GM12801 (cell line): Measurements from ENCODE around the gene BANK1.

ENCODE experiments used
- TF ChIP-seq, protein P1 (sequence below): IDR thresholded peaks from one replicate; pipeline ENCODE4 v1.5.1; 2011; ENCODE audit warnings: control low read depth; ENCODE audit not compliant: insufficient read length; ENCODE audit errors: extremely low read depth

The BANK1 gene

DNA sequence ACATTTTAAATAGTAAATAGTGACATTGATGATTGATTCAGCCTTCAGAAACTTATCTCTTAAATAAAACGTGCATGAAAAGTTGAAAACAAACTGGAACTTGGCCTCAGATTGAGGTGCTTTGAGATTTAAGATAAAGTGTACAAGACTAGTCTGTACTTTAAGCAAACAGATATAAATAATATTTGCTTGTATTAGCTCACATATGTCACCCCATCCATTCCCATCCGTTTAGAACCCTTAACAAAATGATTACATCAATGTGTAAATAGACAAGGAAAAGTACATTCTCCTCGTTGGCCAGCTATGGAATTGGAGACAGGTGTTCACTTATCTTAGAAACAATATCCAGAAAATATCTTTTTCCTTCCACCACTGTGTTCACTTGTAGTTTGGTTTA is 130.8 kb downstream of the BANK1 start:
- TF ChIP-seq, protein P1, sequence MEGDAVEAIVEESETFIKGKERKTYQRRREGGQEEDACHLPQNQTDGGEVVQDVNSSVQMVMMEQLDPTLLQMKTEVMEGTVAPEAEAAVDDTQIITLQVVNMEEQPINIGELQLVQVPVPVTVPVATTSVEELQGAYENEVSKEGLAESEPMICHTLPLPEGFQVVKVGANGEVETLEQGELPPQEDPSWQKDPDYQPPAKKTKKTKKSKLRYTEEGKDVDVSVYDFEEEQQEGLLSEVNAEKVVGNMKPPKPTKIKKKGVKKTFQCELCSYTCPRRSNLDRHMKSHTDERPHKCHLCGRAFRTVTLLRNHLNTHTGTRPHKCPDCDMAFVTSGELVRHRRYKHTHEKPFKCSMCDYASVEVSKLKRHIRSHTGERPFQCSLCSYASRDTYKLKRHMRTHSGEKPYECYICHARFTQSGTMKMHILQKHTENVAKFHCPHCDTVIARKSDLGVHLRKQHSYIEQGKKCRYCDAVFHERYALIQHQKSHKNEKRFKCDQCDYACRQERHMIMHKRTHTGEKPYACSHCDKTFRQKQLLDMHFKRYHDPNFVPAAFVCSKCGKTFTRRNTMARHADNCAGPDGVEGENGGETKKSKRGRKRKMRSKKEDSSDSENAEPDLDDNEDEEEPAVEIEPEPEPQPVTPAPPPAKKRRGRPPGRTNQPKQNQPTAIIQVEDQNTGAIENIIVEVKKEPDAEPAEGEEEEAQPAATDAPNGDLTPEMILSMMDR = no peak

- TF ChIP-seq, protein P1 = no peak
These were observed 141.1 kb downstream of the BANK1 start for GRCh38 chr4:101931619-101932018.

DNA sequence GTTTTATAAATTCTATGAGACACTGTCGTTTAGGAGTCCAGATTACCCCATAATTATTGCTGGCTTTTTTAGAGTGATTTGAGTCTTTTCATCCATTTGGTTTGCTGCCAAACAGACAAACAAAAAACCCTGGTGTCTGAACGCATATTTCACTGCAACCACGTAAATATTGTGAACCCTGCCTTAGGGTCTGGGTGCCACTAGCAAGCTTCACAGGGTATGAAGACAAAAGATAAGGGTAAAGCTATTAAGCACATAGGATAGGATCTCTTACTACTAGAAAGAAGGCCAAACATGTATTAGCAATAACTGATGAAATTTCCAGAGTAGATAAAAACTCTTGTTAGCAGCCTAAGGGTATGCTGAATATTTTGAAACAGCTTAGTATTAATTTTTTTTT is 143.3 kb downstream of the BANK1 start:
- TF ChIP-seq, protein P1 = no peak

DNA sequence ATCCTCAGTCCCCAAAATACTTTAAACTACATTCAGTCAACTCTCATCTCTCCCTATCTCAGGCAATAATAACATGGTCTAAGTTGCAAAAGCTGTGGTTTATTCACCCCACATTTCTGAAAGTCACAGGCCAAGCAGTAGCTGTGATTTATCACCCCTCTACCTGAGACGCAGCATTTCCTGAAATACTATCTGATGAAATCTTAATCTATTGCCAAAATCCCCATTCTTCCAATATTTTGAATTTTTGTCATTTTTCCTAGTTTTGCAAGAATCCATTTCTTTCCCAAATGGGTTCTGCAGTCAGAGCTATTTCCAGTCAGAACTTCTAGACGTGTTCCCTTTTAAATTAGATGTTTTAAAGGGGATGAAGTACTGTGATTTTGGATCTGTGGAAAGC is 148.3 kb downstream of the BANK1 start:
- TF ChIP-seq, protein P1 = no peak

GRCh38 chr4:101941816-101942358 is 151.4 kb downstream of the BANK1 start:
- TF ChIP-seq, protein P1 = no peak

DNA sequence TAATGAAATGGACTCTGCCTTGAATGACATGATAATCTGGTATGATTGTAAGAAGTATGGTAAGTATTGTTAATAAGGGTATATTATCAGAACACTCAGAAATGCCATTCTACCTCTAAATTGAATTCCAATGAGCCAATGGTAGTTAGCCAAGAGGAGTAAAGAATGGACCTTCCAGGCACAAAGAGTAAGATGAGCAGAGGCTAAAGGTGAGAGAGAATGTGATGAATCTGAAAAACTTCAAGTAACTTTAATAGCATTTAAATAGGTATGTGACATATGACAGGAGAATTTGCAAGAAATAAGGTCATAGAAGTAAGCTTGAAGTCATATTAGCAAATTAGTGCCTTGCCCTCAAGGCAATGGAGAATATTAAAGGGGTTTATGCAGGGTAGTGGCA is 152.4 kb downstream of the BANK1 start:
- TF ChIP-seq, protein P1 = no peak

DNA sequence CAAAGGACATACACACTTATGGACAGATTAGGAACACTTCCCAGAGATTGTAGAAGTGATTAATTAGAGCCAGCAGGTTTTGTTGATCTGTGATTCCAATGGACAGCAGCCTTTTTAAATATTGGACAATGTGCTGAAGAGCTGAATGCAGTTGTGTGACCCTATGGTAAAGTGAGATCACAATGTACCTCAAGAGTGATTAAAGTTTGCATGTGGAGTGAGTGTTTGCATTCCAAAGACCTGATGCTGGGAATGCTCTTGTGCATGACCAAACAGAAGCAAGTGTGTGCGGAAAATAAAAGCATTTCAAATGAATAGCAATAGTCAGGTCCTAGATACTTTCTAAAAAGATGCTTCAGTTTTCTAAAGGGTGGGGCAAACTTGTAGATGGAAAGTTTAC is 154.1 kb downstream of the BANK1 start:
- TF ChIP-seq, protein P1 = no peak
